ENCODE measurements around the gene SYT14. TPM values are rescaled to one million over a fixed set of nuclear protein-coding genes. Genes with fewer than 3 reads are reported as not detected.

The SYT14 gene
- total RNA-seq, 2 donors from 2014 or later = not detected

GRCh38 chr1:210022044-210022443 is 84.0 kb downstream of the SYT14 start:
- no peaks in the 10 kb centered on the region for H3K9me3 ChIP-seq
- no peaks in the 10 kb centered on the region for H3K27me3 ChIP-seq (replicated peaks; ENCODE audit: insufficient read depth)
- TF ChIP-seq, protein P1, sequence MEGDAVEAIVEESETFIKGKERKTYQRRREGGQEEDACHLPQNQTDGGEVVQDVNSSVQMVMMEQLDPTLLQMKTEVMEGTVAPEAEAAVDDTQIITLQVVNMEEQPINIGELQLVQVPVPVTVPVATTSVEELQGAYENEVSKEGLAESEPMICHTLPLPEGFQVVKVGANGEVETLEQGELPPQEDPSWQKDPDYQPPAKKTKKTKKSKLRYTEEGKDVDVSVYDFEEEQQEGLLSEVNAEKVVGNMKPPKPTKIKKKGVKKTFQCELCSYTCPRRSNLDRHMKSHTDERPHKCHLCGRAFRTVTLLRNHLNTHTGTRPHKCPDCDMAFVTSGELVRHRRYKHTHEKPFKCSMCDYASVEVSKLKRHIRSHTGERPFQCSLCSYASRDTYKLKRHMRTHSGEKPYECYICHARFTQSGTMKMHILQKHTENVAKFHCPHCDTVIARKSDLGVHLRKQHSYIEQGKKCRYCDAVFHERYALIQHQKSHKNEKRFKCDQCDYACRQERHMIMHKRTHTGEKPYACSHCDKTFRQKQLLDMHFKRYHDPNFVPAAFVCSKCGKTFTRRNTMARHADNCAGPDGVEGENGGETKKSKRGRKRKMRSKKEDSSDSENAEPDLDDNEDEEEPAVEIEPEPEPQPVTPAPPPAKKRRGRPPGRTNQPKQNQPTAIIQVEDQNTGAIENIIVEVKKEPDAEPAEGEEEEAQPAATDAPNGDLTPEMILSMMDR (IDR thresholded peaks at IDR 0.05) = no peak
- DNase-seq (ENCODE audit: low spot score) (no peak), ATAC-seq (ENCODE audit: insufficient number of reproducible peaks, low FRiP score, low read depth) (no peak)
- H3K36me3 ChIP-seq = no peaks in the 10 kb centered on the region
- H3K27ac ChIP-seq = no peak overlapping the region
- H3K4me1 ChIP-seq (ENCODE audit: control insufficient read depth in 1 of 2, low read depth in 2 of 2) = no peaks in the 10 kb centered on the region
- H3K4me3 ChIP-seq = no peak overlapping the region

DNA sequence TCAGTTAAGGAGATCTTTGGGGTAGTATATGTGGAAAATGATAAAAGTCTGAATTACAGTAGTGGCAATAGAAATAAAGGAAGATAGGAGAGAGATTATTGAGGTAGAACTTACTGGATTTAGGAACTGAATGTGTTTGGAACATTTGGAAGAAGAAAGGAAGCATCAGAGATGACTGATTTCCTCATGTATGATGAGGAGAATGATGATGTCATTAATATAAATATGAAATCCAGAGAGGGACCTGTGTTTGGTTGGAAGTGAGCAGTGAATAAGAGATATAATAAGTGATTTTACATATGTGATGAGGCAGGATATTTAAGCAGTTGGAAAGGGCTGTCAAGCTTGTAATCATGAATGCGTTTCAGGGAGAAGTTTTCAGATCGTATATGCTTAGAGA is 86.3 kb downstream of the SYT14 start:
- DNase-seq (ENCODE audit: low spot score) (no peak), ATAC-seq (ENCODE audit: insufficient number of reproducible peaks, low FRiP score, low read depth) (no peak)
- no peak overlapping the region for H3K4me3 ChIP-seq
- H3K36me3 ChIP-seq = no peaks in the 10 kb centered on the region
- no peaks in the 10 kb centered on the region for H3K27me3 ChIP-seq (replicated peaks; ENCODE audit: insufficient read depth)
- no peak overlapping the region for H3K27ac ChIP-seq
- TF ChIP-seq, protein P1 (IDR thresholded peaks at IDR 0.05) = no peak
- no peaks in the 10 kb centered on the region for H3K4me1 ChIP-seq (ENCODE audit: control insufficient read depth in 1 of 2, low read depth in 2 of 2)
- no peaks in the 10 kb centered on the region for H3K9me3 ChIP-seq

DNA sequence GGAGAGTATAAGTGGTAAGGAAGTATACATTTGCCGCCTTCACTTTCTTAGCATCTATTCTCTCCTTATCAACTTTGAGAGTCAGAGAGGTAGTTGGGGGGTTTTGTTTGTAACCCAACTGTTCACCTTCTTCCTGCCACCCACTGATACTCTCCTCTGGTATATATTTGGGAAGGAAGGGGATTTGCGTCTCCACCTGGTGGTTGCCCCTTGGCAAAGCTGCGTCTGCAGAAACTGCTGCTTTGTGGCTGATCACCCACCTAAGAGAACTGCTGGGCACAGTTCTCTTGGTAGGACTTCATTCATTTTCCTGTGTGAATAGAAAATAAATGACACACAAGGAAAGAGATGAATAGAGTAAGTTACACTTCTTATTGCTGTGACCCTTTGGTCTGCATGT is 87.0 kb downstream of the SYT14 start:
- Histone ChIP-seq H3K27me3 (replicated peaks; ENCODE audit: insufficient read depth) (no peaks in the 10 kb centered on the region), H3K4me1 (ENCODE audit: control insufficient read depth in 1 of 2, low read depth in 2 of 2) (no peaks in the 10 kb centered on the region), H3K27ac (no peak overlapping the region), H3K4me3 (no peak overlapping the region), H3K9me3 (no peaks in the 10 kb centered on the region), H3K36me3 (no peaks in the 10 kb centered on the region)
- DNase-seq (ENCODE audit: low spot score) (no peak), ATAC-seq (ENCODE audit: insufficient number of reproducible peaks, low FRiP score, low read depth) (no peak)
- TF ChIP-seq, protein P1 (IDR thresholded peaks at IDR 0.05) = no peak

DNA sequence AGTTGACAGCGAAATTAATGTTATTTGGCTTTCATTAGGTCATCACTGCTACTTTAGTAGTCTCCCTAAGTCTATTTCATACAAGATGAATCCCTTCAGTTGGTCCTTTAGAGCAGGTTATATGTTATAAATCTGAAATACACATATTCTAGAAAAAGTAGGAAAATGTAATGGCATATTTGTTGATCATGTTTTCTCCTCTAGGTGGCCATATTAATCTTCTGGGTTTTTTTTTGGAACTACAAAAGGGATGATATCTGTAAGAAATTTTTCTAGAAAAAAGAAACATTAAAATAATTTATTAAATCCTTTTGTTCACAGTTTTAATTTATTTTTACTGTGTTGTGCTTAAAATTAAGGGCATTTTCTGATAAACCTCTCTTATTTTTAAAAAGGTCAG is 87.9 kb downstream of the SYT14 start:
- Histone ChIP-seq H3K4me3 (no peak overlapping the region), H3K27ac (no peak overlapping the region), H3K4me1 (ENCODE audit: control insufficient read depth in 1 of 2, low read depth in 2 of 2) (no peaks in the 10 kb centered on the region), H3K36me3 (no peaks in the 10 kb centered on the region), H3K27me3 (replicated peaks; ENCODE audit: insufficient read depth) (no peaks in the 10 kb centered on the region), H3K9me3 (no peaks in the 10 kb centered on the region)
- ATAC-seq (ENCODE audit: insufficient number of reproducible peaks, low FRiP score, low read depth) = no peak
- no peak for DNase-seq (ENCODE audit: low spot score)
- TF ChIP-seq, protein P1 (IDR thresholded peaks at IDR 0.05) = no peak

DNA sequence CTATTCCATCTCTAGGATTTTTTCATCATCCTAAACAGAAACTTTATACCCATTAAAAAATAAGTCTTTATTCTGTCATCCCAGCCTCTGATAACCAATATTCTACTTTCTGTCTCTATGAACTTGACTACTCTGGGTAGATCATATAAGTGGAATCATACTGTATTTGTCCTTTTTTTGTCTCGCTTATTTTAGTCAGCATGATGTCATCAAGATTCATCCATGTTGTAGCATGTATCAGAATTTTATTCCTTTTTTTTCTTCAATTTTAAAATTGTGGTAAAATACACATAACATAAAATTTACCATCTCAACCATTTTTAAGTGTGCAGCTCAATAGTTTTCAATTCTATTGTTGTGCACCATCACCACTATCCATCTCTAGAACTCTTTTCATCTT is 90.0 kb downstream of the SYT14 start:
- no peak for DNase-seq (ENCODE audit: low spot score)
- no peak for ATAC-seq (ENCODE audit: insufficient number of reproducible peaks, low FRiP score, low read depth)
- Histone ChIP-seq H3K36me3 (no peaks in the 10 kb centered on the region), H3K27me3 (replicated peaks; ENCODE audit: insufficient read depth) (no peaks in the 10 kb centered on the region), H3K27ac (no peak overlapping the region), H3K4me3 (no peak overlapping the region), H3K4me1 (ENCODE audit: control insufficient read depth in 1 of 2, low read depth in 2 of 2) (no peaks in the 10 kb centered on the region), H3K9me3 (no peaks in the 10 kb centered on the region)
- TF ChIP-seq, protein P1 (IDR thresholded peaks at IDR 0.05) = no peak
